Ascending aorta (tissue), 2 donors: Measurements from ENCODE around the gene SLC5A3. TPM values are rescaled to one million over a fixed set of nuclear protein-coding genes. Genes with fewer than 3 reads are reported as not detected.

Experiments
- DNase-seq, 2 donors: peaks; one replicate each; pipeline ENCODE4 v3.0.0-alpha.2; 2019; ENCODE audit warnings: low spot score in 2 of 2
- H3K27ac ChIP-seq, 2 donors: fragments of 200-600 bp; sonication (generic); one replicate each; pipeline ENCODE4 v1.5.1; 2016 to 2017; ENCODE audit warnings: mild to moderate bottlenecking in 1 of 2
- H3K27me3 ChIP-seq: fragments of 200-600 bp; sonication (generic); one replicate; pipeline ENCODE4 v1.5.1; 2017
- H3K36me3 ChIP-seq, 2 donors: fragments of 200-600 bp; sonication (generic); one replicate each; pipeline ENCODE4 v1.5.1; 2016
- H3K4me1 ChIP-seq, 2 donors: fragments of 200-600 bp; sonication (generic); one replicate each; pipeline ENCODE4 v1.5.1; 2016 to 2017; ENCODE audit warnings: mild to moderate bottlenecking in 1 of 2
- H3K4me3 ChIP-seq, 2 donors: fragments of 200-600 bp; sonication (generic); one replicate each; pipeline ENCODE4 v1.5.1; 2016 to 2017; ENCODE audit warnings: mild to moderate bottlenecking in 1 of 2
- H3K9me3 ChIP-seq, 2 donors: fragments of 200-600 bp; sonication (generic); one replicate each; pipeline ENCODE4 v1.5.1; 2016
- intact Hi-C: fragments of 100-400 bp; cut with DNase I; formaldehyde crosslinking; loops from one replicate; pipeline ENCODE4 v1.15.1; 2023
- total RNA-seq: library from RNA; depleted of rRNA; stranded (reverse); fragments of >200 nt; gene quantifications from one replicate; pipeline ENCODE4 v1.1.0, GENCODE V29; 2016
- TF ChIP-seq, protein P1 (sequence below), 3 experiments: fragments of 200-600 bp in 2 of 3; fragments of 450-650 bp in 1 of 3; sonication (generic) in 2 of 3; IDR thresholded peaks; one replicate each; pipeline ENCODE4 v1.5.1; 2016 to 2019; ENCODE audit warnings: antibody characterized with exemption in 3 of 3, mild to moderate bottlenecking in 1 of 3, moderate library complexity in 1 of 3

SLC5A3 gene
- total RNA-seq, 1 donor from 2014 or later: 8.4 TPM

DNA sequence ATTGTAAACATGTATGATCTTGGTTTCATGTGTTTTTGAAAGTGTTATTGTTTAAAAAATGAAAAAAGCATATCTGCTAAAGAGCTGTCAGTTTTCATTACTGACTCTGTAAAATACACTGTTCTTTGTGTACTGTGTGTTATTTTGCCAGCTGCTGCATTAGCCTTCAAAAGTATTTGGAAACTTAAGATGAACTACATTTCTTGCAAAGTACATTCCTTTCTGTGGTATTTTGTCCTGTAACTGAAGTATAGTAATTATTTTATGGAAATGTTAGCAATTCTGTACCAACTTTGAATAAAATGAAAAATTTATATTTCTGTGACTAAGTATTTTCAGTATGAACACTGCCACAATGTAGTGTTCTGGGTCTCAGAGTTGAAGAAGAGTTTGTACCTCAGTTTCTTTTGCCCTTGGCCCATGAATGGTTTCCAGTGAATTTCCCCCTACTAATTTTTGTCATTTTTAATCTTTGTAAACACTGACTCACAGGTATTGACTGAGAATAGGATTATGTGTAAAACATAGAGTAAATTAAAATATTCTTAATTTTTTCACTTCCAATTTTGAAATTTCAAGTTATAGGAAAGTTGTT lies 32.7 kb downstream of the SLC5A3 start:
- no peak overlapping the region for H3K27ac ChIP-seq
- DNase-seq: no peak
- no peaks in the 10 kb centered on the region for H3K9me3 ChIP-seq
- TF ChIP-seq, protein P1, sequence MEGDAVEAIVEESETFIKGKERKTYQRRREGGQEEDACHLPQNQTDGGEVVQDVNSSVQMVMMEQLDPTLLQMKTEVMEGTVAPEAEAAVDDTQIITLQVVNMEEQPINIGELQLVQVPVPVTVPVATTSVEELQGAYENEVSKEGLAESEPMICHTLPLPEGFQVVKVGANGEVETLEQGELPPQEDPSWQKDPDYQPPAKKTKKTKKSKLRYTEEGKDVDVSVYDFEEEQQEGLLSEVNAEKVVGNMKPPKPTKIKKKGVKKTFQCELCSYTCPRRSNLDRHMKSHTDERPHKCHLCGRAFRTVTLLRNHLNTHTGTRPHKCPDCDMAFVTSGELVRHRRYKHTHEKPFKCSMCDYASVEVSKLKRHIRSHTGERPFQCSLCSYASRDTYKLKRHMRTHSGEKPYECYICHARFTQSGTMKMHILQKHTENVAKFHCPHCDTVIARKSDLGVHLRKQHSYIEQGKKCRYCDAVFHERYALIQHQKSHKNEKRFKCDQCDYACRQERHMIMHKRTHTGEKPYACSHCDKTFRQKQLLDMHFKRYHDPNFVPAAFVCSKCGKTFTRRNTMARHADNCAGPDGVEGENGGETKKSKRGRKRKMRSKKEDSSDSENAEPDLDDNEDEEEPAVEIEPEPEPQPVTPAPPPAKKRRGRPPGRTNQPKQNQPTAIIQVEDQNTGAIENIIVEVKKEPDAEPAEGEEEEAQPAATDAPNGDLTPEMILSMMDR (IDR thresholded peaks at IDR 0.05): no peak
- H3K27me3 ChIP-seq: no peaks in the 10 kb centered on the region
- peaks cover 8 to 10% of the 10 kb centered on the region in 2 donors for H3K4me1 ChIP-seq
- H3K36me3 ChIP-seq: no peaks in the 10 kb centered on the region
- no peak overlapping the region for H3K4me3 ChIP-seq
- intact Hi-C loops: no loop called here

DNA sequence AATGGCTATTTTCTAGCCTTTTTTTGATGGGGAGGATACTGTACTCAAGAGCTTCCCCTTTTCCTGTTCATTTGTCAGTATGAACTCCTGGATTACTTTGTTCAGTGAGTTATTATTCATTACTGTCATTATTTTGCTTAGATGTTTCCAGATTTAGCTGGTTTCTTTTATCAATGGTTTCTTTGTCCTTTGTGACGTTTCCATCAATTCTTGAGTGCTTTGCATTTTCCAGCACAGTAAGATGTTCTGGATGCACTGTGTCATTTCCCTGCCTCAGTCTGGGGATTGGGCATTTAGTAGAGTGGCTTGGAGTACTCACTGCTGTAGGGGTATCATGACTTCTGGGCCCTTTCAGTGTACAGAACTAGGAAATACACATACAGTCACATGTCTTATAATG lies 34.2 kb downstream of the SLC5A3 start:
- H3K36me3 ChIP-seq: no peaks in the 10 kb centered on the region
- no peaks in the 10 kb centered on the region for H3K27me3 ChIP-seq
- H3K4me1 ChIP-seq: peaks cover under 1 to 4% of the 10 kb centered on the region in 2 donors
- H3K4me3 ChIP-seq: no peak overlapping the region
- H3K9me3 ChIP-seq: no peaks in the 10 kb centered on the region
- intact Hi-C loops: no loop called here
- H3K27ac ChIP-seq: no peak overlapping the region
- no peak for DNase-seq
- TF ChIP-seq, protein P1 (IDR thresholded peaks at IDR 0.05): no peak

DNA sequence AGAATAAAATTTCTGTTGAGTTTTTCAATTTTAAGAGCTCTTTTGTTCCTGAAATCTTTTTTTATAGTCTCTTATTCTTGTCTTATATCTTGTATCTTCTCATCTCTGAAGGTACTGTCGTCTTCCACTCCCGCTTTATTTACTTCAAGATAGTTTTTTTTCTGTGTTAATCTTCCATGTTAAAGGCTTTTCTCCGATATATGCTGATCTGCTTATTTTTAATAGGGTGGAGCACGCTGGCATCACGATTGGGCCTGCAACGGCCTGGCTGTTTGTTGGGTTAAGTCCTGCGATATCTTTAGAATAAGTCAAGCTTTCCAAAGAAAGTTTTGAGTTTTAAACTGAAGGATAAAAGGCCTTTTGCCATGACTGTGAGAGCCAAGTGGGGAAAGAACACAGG lies 35.7 kb downstream of the SLC5A3 start:
- H3K36me3 ChIP-seq: no peaks in the 10 kb centered on the region
- no peaks in the 10 kb centered on the region for H3K27me3 ChIP-seq
- peak overlapping the region; percentile 21 to 38 for H3K27ac ChIP-seq
- H3K4me1 ChIP-seq: peaks cover 0 to 4% of the 10 kb centered on the region in 2 donors
- H3K9me3 ChIP-seq: no peaks in the 10 kb centered on the region
- H3K4me3 ChIP-seq: no peak overlapping the region
- no peak for DNase-seq
- TF ChIP-seq, protein P1 (IDR thresholded peaks at IDR 0.05): no peak
- intact Hi-C loops: no loop called here

DNA sequence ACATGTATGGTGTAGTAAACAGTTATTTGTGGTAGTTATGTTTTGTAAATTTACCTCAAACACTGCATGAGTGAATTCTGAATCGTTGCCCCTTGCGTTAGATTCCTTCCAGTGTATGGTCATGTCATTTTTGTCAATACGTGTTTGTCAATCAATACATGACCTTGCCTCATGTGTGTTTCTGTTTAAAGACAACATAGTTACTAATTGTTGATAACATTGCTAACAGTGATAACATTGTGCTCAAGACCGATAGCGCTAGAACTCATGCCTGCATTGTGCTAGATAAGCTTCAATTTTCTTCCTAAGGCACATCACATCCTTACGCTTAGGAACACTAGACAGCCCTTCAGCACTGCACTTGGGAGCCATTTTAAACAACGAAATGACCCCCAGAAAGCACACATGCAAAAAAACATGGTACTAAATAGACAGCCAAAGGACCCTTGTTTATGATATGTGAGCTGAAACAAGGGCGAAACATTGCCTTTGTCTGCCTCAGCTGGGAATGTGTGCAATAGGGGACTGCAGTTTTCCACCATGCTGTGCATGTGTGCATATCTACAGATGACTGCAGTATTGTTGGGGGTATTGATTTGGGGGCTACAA lies 37.3 kb downstream of the SLC5A3 start:
- TF ChIP-seq, protein P1 (IDR thresholded peaks at IDR 0.05): no peak
- Histone ChIP-seq H3K36me3 (no peaks in the 10 kb centered on the region), H3K27me3 (no peaks in the 10 kb centered on the region), H3K4me1 (peaks cover 3 to 4% of the 10 kb centered on the region in 2 donors), H3K4me3 (no peak overlapping the region), H3K9me3 (no peaks in the 10 kb centered on the region), H3K27ac (no peak overlapping the region)
- DNase-seq: no peak
- intact Hi-C loops: no loop called here

DNA sequence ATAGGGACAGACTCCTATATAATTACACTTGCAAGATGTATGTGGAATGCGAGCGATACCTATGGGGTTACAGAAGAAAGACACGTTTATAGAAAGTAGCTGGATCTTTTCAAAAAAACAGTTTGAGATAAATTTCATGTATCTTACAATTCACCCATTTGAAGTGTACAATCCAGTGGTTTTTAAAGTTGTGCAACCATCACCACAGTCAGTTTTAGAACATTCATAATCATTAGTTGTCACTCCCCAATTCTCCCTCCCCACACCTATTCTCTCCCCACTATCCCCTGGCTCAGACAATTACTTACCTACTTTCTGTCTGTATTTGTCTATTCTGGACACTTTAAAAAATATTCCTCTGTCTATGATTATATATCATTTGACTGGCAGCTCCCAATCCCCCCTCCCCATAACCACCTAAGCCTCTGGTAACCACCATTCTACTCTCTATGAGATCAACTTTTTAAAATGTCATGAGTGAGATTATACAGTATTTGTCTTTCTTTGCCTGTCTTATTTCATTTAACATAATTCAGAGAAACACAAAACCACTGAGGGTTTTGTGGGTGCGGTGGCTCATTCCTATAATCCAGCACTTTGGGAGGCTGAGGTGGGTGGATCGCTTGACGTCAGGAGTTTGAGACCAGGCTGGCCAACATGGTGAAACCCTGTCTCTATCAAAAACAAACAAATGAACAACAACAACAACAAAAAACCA lies 39.1 kb downstream of the SLC5A3 start:
- H3K4me1 ChIP-seq: peaks cover 3 to 4% of the 10 kb centered on the region in 2 donors
- no peaks in the 10 kb centered on the region for H3K36me3 ChIP-seq
- H3K27me3 ChIP-seq: no peaks in the 10 kb centered on the region
- no peaks in the 10 kb centered on the region for H3K9me3 ChIP-seq
- H3K27ac ChIP-seq: peak overlapping the region in 1 of 2 donors; percentile 8
- no peak overlapping the region for H3K4me3 ChIP-seq
- TF ChIP-seq, protein P1 (IDR thresholded peaks at IDR 0.05): no peak
- intact Hi-C loops: no loop called here
- no peak for DNase-seq
